GM12878 (cell line): ENCODE data around the gene DNAAF1. TPM values are rescaled to one million over a fixed set of nuclear protein-coding genes. Genes with fewer than 3 reads are reported as not detected.

Experiments
- ATAC-seq: fragments of 200-7000 bp; cut with Tn5 transposase; 3 replicates; pipeline ENCODE4 v1.9.1; 2020; ENCODE audit warnings: mild to moderate bottlenecking, moderate library complexity
- BruUV-seq: library from RNA; stranded (reverse); fragments of 400-500 nt; replicated peaks from 2 replicates; lab custom pipeline; 2021; lab: Mats Ljungman, UMichigan
- CTCF ChIA-PET: fragments of 300-600 bp; sonication (Branson Sonifier 250); formaldehyde crosslinking; extraction: SDS; loops from one replicate; lab custom pipeline; 2021; ENCODE audit warnings: inconsistent platforms; lab: Yijun Ruan, JAX
- POLR2A ChIA-PET: fragments of 350-600 bp; formaldehyde crosslinking; extraction: SDS; loops from one replicate; lab custom pipeline; 2021; ENCODE audit warnings: inconsistent platforms; lab: Charles Lee
- RAD21 ChIA-PET: fragments of 300-600 bp; sonication (Branson Sonifier 250); formaldehyde crosslinking; loops from one replicate; lab custom pipeline; 2023; ENCODE audit warnings: antibody characterized with exemption; ENCODE audit not compliant: unreplicated experiment; lab: Charles Lee
- SMC1A ChIA-PET: fragments of 300-600 bp; sonication (Branson Sonifier 250); formaldehyde crosslinking; loops from one replicate; lab custom pipeline; 2023; ENCODE audit not compliant: unreplicated experiment, uncharacterized antibody; lab: Charles Lee
- DNase-seq: peaks from one replicate; pipeline ENCODE4 v3.0.0-alpha.2; 2011; ENCODE audit warnings: low read depth, low spot score
- FAIRE-seq: peaks from 3 replicates; lab custom pipeline; 2011; peaks lifted over from hg19 to GRCh38; lab: Jason Lieb, UNC
- H2AFZ ChIP-seq: 2 replicates; pipeline ENCODE4 v1.6.0; 2011; ENCODE audit warnings: low read depth, low read length, control low read depth; ENCODE audit not compliant: control insufficient read depth
- H3K27ac ChIP-seq: 2 replicates; pipeline ENCODE4 v1.5.1; 2011; ENCODE audit warnings: control low read depth; ENCODE audit not compliant: control insufficient read depth, insufficient read depth
- H3K27me3 ChIP-seq, 2 experiments: replicated peaks in 1 of 2; 2 replicates each; pipeline versions ENCODE4 v1.6.0 to v1.6.1; 2011; ENCODE audit warnings: low read length in 1 of 2; ENCODE audit not compliant: control insufficient read depth in 2 of 2, insufficient read depth in 2 of 2
- H3K36me3 ChIP-seq, 2 experiments: 2 replicates each; pipeline ENCODE4 v1.5.1; 2011; ENCODE audit warnings: low read length in 1 of 2; ENCODE audit not compliant: control insufficient read depth in 2 of 2, insufficient read depth in 2 of 2
- H3K4me1 ChIP-seq: 2 replicates; pipeline ENCODE4 v1.6.1; 2011; ENCODE audit warnings: mild to moderate bottlenecking, low read length, moderate library complexity, mixed read lengths; ENCODE audit not compliant: control insufficient read depth, insufficient read depth
- H3K4me2 ChIP-seq: 2 replicates; pipeline ENCODE4 v1.6.0; 2011; ENCODE audit warnings: control low read depth; ENCODE audit not compliant: control insufficient read depth, insufficient read depth
- H3K4me3 ChIP-seq: fragments of 200-600 bp; sonication (generic); 2 replicates; pipeline ENCODE4 v1.5.1; 2016
- H3K79me2 ChIP-seq: 2 replicates; pipeline ENCODE4 v1.6.0; 2011; ENCODE audit warnings: low read length; ENCODE audit not compliant: control insufficient read depth, insufficient read depth
- H3K9ac ChIP-seq: 2 replicates; pipeline ENCODE4 v1.8.0; 2011; ENCODE audit warnings: low read length, control low read depth, mixed read lengths; ENCODE audit not compliant: control insufficient read depth, insufficient read depth
- H3K9me3 ChIP-seq: replicated peaks from 3 replicates; pipeline ENCODE4 v1.5.1; 2011; ENCODE audit warnings: mild to moderate bottlenecking, low read length; ENCODE audit not compliant: control insufficient read depth, insufficient read depth
- H4K20me1 ChIP-seq: 2 replicates; pipeline ENCODE4 v1.6.0; 2011; ENCODE audit not compliant: control insufficient read depth, insufficient read depth
- CBX3 ChIP-seq: fragments of 200-600 bp; sonication (generic); IDR thresholded peaks from 2 replicates; pipeline ENCODE4 v1.6.1; 2016; ENCODE audit warnings: low read depth, borderline replicate concordance
- CHD1 ChIP-seq: IDR thresholded peaks from 2 replicates; pipeline ENCODE4 v1.6.1; 2012; ENCODE audit warnings: low read depth, low read length, improper control_type of control experiment
- EP300 ChIP-seq, 2 experiments: fragments of 150-350 bp in 1 of 2; IDR thresholded peaks; 2 replicates each; pipeline ENCODE4 v1.6.1; 2011 to 2012; ENCODE audit warnings: low read depth in 2 of 2, low read length in 2 of 2, borderline replicate concordance in 1 of 2, improper control_type of control experiment in 1 of 2, inconsistent platforms in 1 of 2; ENCODE audit not compliant: control insufficient read depth in 1 of 2
- FOS ChIP-seq: IDR thresholded peaks from 3 replicates; pipeline ENCODE4 v1.6.1; 2011; ENCODE audit warnings: borderline replicate concordance; ENCODE audit not compliant: insufficient read length; ENCODE audit errors: extremely low read depth
- GATAD2B ChIP-seq: fragments of 450-650 bp; conservative IDR thresholded peaks from 2 replicates; pipeline ENCODE4 v1.6.1; 2017; ENCODE audit warnings: low read depth, mild to moderate bottlenecking, moderate library complexity
- HDAC6 ChIP-seq: fragments of 200-600 bp; sonication (generic); IDR thresholded peaks from one replicate; pipeline ENCODE4 v1.8.0; 2017; ENCODE audit warnings: antibody characterized with exemption; ENCODE audit not compliant: unreplicated experiment
- HDGF ChIP-seq: fragments of 450-650 bp; IDR thresholded peaks from 2 replicates; pipeline ENCODE4 v1.6.1; 2016; ENCODE audit warnings: antibody characterized with exemption
- IRF4 ChIP-seq: IDR thresholded peaks from 2 replicates; pipeline ENCODE4 v1.6.1; 2011; ENCODE audit warnings: low read depth, low read length
- MEF2A ChIP-seq: IDR thresholded peaks from 2 replicates; pipeline ENCODE4 v1.6.1; 2011; ENCODE audit warnings: low read depth, mild to moderate bottlenecking, low read length, moderate library complexity; ENCODE audit not compliant: insufficient read depth
- NFYA ChIP-seq: IDR thresholded peaks from 2 replicates; pipeline ENCODE4 v1.6.1; 2011; ENCODE audit warnings: low read depth, mild to moderate bottlenecking, low read length, improper control_type of control experiment, borderline replicate concordance
- RAD51 ChIP-seq: fragments of 450-650 bp; IDR thresholded peaks from 2 replicates; pipeline ENCODE4 v1.6.1; 2016; ENCODE audit warnings: moderate library complexity, mild to moderate bottlenecking, inconsistent platforms
- SMAD5 ChIP-seq: IDR thresholded peaks from 2 replicates; pipeline ENCODE4 v1.6.1; 2016; ENCODE audit warnings: antibody characterized with exemption, low read depth
- SMC3 ChIP-seq: IDR thresholded peaks from 2 replicates; pipeline ENCODE4 v1.6.1; 2011; ENCODE audit warnings: low read length, improper control_type of control experiment, borderline replicate concordance
- SRF ChIP-seq, 2 experiments: IDR thresholded peaks; 2 replicates each; pipeline ENCODE4 v1.6.1; 2011; ENCODE audit warnings: low read depth in 2 of 2, low read length in 2 of 2, mild to moderate bottlenecking in 1 of 2, moderate library complexity in 1 of 2
- SUPT20H ChIP-seq: IDR thresholded peaks from 2 replicates; pipeline ENCODE4 v1.6.1; 2011; ENCODE audit warnings: low read depth, mild to moderate bottlenecking, low read length, moderate library complexity, borderline replicate concordance; ENCODE audit not compliant: control insufficient read depth
- YY1 ChIP-seq: IDR thresholded peaks from 2 replicates; pipeline ENCODE4 v1.6.1; 2011; ENCODE audit warnings: low read depth, mild to moderate bottlenecking, low read length
- WGBS: methylation state at CpG from one replicate; pipeline ENCODE4 v1.1.6; 2016; ENCODE audit warnings: low lambda C conversion rate; ENCODE audit not compliant: insufficient replicate concordance, insufficient coverage; ENCODE audit errors: missing lambda C conversion rate; 5-methylcytosine and 5-hydroxymethylcytosine counted together
- in situ Hi-C: fragments of 300-500 bp; cut with MboI; formaldehyde crosslinking; loops from 9 replicates; pipeline ENCODE4 v1.14.3; 2018; ENCODE audit warnings: mixed read lengths
- intact Hi-C: fragments of 100-400 bp; cut with micrococcal nuclease; formaldehyde crosslinking; loops from one replicate; pipeline ENCODE4 v1.14.2; 2022; ENCODE audit not compliant: unreplicated experiment
- polyA plus RNA-seq, 11 experiments: library from polyadenylated mRNA; depleted of rRNA in 4 of 11; unstranded in 6 of 11; stranded (reverse) in 5 of 11; fragments of >200 nt; fragmentation: Nextera tagmentation in 4 of 11; fragmentation: Illumina TruSeq in 1 of 11; extraction: Ambion mirVana in 4 of 11; extraction: Trizol in 1 of 11; gene quantifications; 1 replicate in 1 of 11; 2 replicates in 10 of 11; pipeline versions ENCODE4 v1.2.1 to v1.2.3, GENCODE V29; 2011 to 2016; ENCODE audit warnings: inconsistent platforms in 2 of 11, missing spikeins in 2 of 11, low read depth in 1 of 11
- total RNA-seq, 4 experiments: library from RNA; depleted of rRNA in 3 of 4; stranded (reverse); fragments of >200 nt in 3 of 4; fragmentation: Illumina TruSeq in 1 of 4; extraction: Trizol in 1 of 4; gene quantifications; 2 replicates each; pipeline versions ENCODE4 v1.2.1 to v1.2.3, GENCODE V29; 2013 to 2021

The DNAAF1 gene
- total and polyA plus RNA-seq, 10 of the 15 experiments (the other 5 are each of a cell fraction or from before 2014, with no cell fraction given) = 0.02 to 0.76 (median 0.08) TPM; not detected in 6

- no peak overlapping the region for H3K27ac ChIP-seq
- in situ Hi-C loops (loop anchor here (5.0 kb wide), 1 partner anchor 222 kb away; no protein-coding TSS in a partner anchor), intact Hi-C loops (no loop called here)
- TF ChIP-seq FOS = no peak
- TF ChIP-seq CHD1 = no peak
- no peak for TF ChIP-seq HDAC6
- no peak for TF ChIP-seq SMAD5
- no peak for TF ChIP-seq SMC3
- no peak for TF ChIP-seq RAD51
- no peak for TF ChIP-seq EP300 (IDR thresholded peaks at IDR 0.05; ENCODE audit: borderline replicate concordance in 1 of 2, control insufficient read depth in 1 of 2, low read depth in 2 of 2, low read length in 2 of 2)
- TF ChIP-seq IRF4 = no peak
- no peak for TF ChIP-seq SRF (IDR thresholded peaks at IDR 0.05; ENCODE audit: low read depth in 2 of 2, low read length in 2 of 2)
- TF ChIP-seq GATAD2B = no peak
- TF ChIP-seq CBX3 = no peak
- TF ChIP-seq NFYA = no peak
- no peak for TF ChIP-seq HDGF
- no peak for TF ChIP-seq SUPT20H
- no peak for TF ChIP-seq YY1
- no peak for TF ChIP-seq MEF2A
- WGBS = 93% methylated on average over 33 of the region's 33 CpGs
- no peak overlapping the region for H3K4me2 ChIP-seq
- POLR2A ChIA-PET = interaction anchor here (0.6 kb wide), 1 partner anchor 277 kb away, joined by 5 read pairs; no protein-coding TSS in a partner anchor
- no peak overlapping the region for H2AFZ ChIP-seq
- no peaks in the 10 kb centered on the region; the same call in 1 of the 2 replicates for H3K79me2 ChIP-seq
- no peaks in the 10 kb centered on the region for H3K9me3 ChIP-seq
- H3K9ac ChIP-seq = no peak overlapping the region
- peaks cover 13% of the 10 kb centered on the region for H3K4me1 ChIP-seq
- CTCF ChIA-PET = interaction anchor here (1.1 to 1.5 kb wide), 3 partner anchors 90 to 114 kb away, joined by 3 to 4 read pairs (median 3); no protein-coding TSS in a partner anchor
- H3K36me3 ChIP-seq = peaks cover 5 to 23% of the 10 kb centered on the region in 2 experiments; a peak in 3 of 4 replicates
- ATAC-seq = no peak
- BruUV-seq = no TSS peak
- FAIRE-seq = no peak
- SMC1A ChIA-PET = no interaction called here
- H4K20me1 ChIP-seq = no peaks in the 10 kb centered on the region
- RAD21 ChIA-PET = interaction anchor here (0.9 kb wide), 1 partner anchor 94 kb away, joined by 3 read pairs; no protein-coding TSS in a partner anchor
- H3K27me3 ChIP-seq = no peaks in the 10 kb centered on the region
- H3K4me3 ChIP-seq = no peak overlapping the region
- no peak for DNase-seq
Measured at GRCh38 chr16:84179612-84180320, 34.7 kb downstream of the DNAAF1 start.
